ENCODE data around the gene HLA-E. TPM values are rescaled to one million over a fixed set of nuclear protein-coding genes. Genes with fewer than 3 reads are reported as not detected.
A peak's percentile ranks its signal among the peaks of the same experiment; 100 is the strongest.
"Not testable (repeated sequence)": the region's sequence is repeated elsewhere in the genome, so short reads cannot be mapped to it uniquely, and the experiment has no call there.

Gene HLA-E
- total and polyA plus RNA-seq, 5 donors from 2014 or later: 1,662 to 2,677 (median 2,442) TPM

GRCh38 chr6:30521082-30521481 is 31.8 kb downstream of the HLA-E start:
- not testable (repeated sequence) for H3K36me3 Mint-ChIP-seq; H3K27me3 Mint-ChIP-seq; DNase-seq; H3K9me3 ChIP-seq (ENCODE audit: control insufficient read depth in 2 of 2, low read length in 2 of 2); H3K27me3 ChIP-seq (ENCODE audit: control insufficient read depth, insufficient read depth, low read length); H3K4me1 ChIP-seq (ENCODE audit: control insufficient read depth, insufficient read depth, low read length, poor library complexity, severe bottlenecking); H3K4me3 Mint-ChIP-seq; H3K4me3 ChIP-seq (ENCODE audit: low read depth, low read length); ATAC-seq (ENCODE audit: low read depth in 2 of 2); H3K27ac ChIP-seq (ENCODE audit: insufficient read depth, low read length, poor library complexity, severe bottlenecking); H3K36me3 ChIP-seq (ENCODE audit: control insufficient read depth, insufficient read depth, low read length)
- peaks cover 0 to 11% (median 3%) of the 10 kb centered on the region in 7 donors for H3K9me3 Mint-ChIP-seq
- H3K27ac Mint-ChIP-seq: peak overlapping the region in 1 of 3 donors; percentile 32
- H3K4me1 Mint-ChIP-seq: peaks cover 21 to 74% (median 40%) of the 10 kb centered on the region in 4 donors

GRCh38 chr6:30521952-30522351 is 32.6 kb downstream of the HLA-E start:
- H3K4me1 ChIP-seq (ENCODE audit: control insufficient read depth, insufficient read depth, low read length, poor library complexity, severe bottlenecking); H3K4me3 ChIP-seq (ENCODE audit: low read depth, low read length); H3K27me3 Mint-ChIP-seq; H3K36me3 ChIP-seq (ENCODE audit: control insufficient read depth, insufficient read depth, low read length); ATAC-seq (ENCODE audit: low read depth in 2 of 2); H3K27ac ChIP-seq (ENCODE audit: insufficient read depth, low read length, poor library complexity, severe bottlenecking); H3K9me3 ChIP-seq (ENCODE audit: control insufficient read depth in 2 of 2, low read length in 2 of 2); H3K36me3 Mint-ChIP-seq; H3K27me3 ChIP-seq (ENCODE audit: control insufficient read depth, insufficient read depth, low read length); DNase-seq: not testable (repeated sequence)
- Mint-ChIP-seq H3K4me1 (peaks cover 21 to 70% (median 39%) of the 10 kb centered on the region in 4 donors), H3K27ac (peak overlapping the region in 1 of 3 donors; percentile 94), H3K9me3 (peaks cover 0 to 10% (median 3%) of the 10 kb centered on the region in 7 donors), H3K4me3 (peak overlapping the region in 1 of 4 donors; percentile 64)

GRCh38 chr6:30526444-30526843 is 37.1 kb downstream of the HLA-E start:
- H3K4me3 ChIP-seq (ENCODE audit: low read depth, low read length); H3K36me3 Mint-ChIP-seq; H3K27ac ChIP-seq (ENCODE audit: insufficient read depth, low read length, poor library complexity, severe bottlenecking); H3K4me3 Mint-ChIP-seq; H3K27me3 ChIP-seq (ENCODE audit: control insufficient read depth, insufficient read depth, low read length); H3K27ac Mint-ChIP-seq; ATAC-seq (ENCODE audit: low read depth in 2 of 2); H3K36me3 ChIP-seq (ENCODE audit: control insufficient read depth, insufficient read depth, low read length); H3K9me3 ChIP-seq (ENCODE audit: control insufficient read depth in 2 of 2, low read length in 2 of 2); H3K27me3 Mint-ChIP-seq; DNase-seq: not testable (repeated sequence)
- peaks cover 31 to 72% (median 54%) of the 10 kb centered on the region in 4 donors for H3K4me1 Mint-ChIP-seq
- peaks cover 22% of the 10 kb centered on the region for H3K4me1 ChIP-seq (ENCODE audit: control insufficient read depth, insufficient read depth, low read length, poor library complexity, severe bottlenecking)
- peaks cover 0 to 10% (median 0%) of the 10 kb centered on the region in 7 donors for H3K9me3 Mint-ChIP-seq

DNA sequence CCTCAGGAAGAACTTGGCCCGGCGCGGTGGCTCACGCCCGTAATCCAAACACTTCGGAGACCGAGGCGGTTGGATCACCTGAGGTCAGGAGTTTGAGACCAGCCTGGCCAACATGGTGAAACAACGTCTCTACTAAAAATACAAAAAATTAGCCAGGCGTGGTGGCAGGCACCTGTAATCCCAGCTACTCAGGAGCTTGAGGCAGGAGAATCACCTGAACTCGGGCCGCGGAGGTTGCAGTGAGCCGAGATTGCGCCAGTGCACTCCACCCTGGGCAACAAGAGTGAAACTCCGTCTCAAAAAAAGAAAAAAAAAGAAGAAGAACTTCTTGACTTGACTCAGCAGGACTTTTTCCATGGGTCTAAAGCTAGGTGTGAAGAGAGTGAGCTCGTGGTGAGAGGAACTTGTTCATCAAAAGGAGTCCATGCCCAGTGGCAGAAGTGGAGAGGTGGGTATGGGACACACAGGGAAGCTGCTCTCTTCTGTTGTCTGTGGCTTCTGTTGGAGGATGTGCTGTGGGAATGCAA is 40.1 kb downstream of the HLA-E start:
- Histone ChIP-seq H3K27ac (ENCODE audit: insufficient read depth, low read length, poor library complexity, severe bottlenecking) (peak overlapping the region; percentile 57), H3K4me3 (ENCODE audit: low read depth, low read length) (peak overlapping the region; percentile 54), H3K4me1 (ENCODE audit: control insufficient read depth, insufficient read depth, low read length, poor library complexity, severe bottlenecking) (peaks cover 34% of the 10 kb centered on the region)
- H3K36me3 ChIP-seq (ENCODE audit: control insufficient read depth, insufficient read depth, low read length); H3K27me3 Mint-ChIP-seq; H3K27me3 ChIP-seq (ENCODE audit: control insufficient read depth, insufficient read depth, low read length); H3K9me3 ChIP-seq (ENCODE audit: control insufficient read depth in 2 of 2, low read length in 2 of 2); H3K9me3 Mint-ChIP-seq; H3K36me3 Mint-ChIP-seq: not testable (repeated sequence)
- peak in 1 of 3 donors; percentile 64 for DNase-seq
- ATAC-seq (ENCODE audit: low read depth in 2 of 2): peak in 1 of 2 donors; percentile 30
- Mint-ChIP-seq H3K27ac (peak overlapping the region; percentile 34 to 93 (median 66)), H3K4me3 (peak overlapping the region in 3 of 4 donors; percentile 34 to 51 (median 43)), H3K4me1 (peaks cover 32 to 74% (median 52%) of the 10 kb centered on the region in 4 donors)

DNA sequence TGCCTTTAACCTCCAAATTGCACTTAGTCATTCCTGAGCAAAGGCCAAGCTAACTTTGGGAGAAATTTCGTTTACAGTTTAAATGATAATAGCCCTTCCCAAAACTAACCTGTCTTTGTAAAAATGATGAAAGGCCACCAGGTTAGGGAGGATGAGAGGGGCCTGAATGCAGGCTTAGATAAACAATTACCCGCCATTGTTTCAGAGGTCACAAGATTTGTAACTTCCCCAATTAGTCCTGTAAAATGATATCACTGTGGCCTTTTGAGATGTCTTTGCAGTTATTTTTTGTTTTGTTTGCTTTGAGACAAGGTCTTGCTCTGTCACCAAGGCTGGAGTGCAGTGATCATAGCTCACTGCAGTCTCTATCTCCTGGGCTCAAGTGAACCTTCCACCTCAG is 40.7 kb downstream of the HLA-E start:
- Mint-ChIP-seq H3K36me3 (no peaks in the 10 kb centered on the region), H3K27me3 (no peaks in the 10 kb centered on the region), H3K4me3 (peak overlapping the region; percentile 29 to 51 (median 36)), H3K27ac (peak overlapping the region; percentile 59 to 93 (median 66)), H3K4me1 (peaks cover 28 to 69% (median 48%) of the 10 kb centered on the region in 4 donors), H3K9me3 (peaks cover 0 to 2% (median 0%) of the 10 kb centered on the region in 7 donors)
- H3K4me1 ChIP-seq (ENCODE audit: control insufficient read depth, insufficient read depth, low read length, poor library complexity, severe bottlenecking): peaks cover 34% of the 10 kb centered on the region
- no peaks in the 10 kb centered on the region for H3K9me3 ChIP-seq (ENCODE audit: control insufficient read depth in 2 of 2, low read length in 2 of 2)
- H3K27ac ChIP-seq (ENCODE audit: insufficient read depth, low read length, poor library complexity, severe bottlenecking): peak overlapping the region; percentile 57
- DNase-seq: no peak
- H3K27me3 ChIP-seq (ENCODE audit: control insufficient read depth, insufficient read depth, low read length): no peaks in the 10 kb centered on the region
- H3K36me3 ChIP-seq (ENCODE audit: control insufficient read depth, insufficient read depth, low read length): no peaks in the 10 kb centered on the region
- H3K4me3 ChIP-seq (ENCODE audit: low read depth, low read length): peak overlapping the region; percentile 54
- ATAC-seq (ENCODE audit: low read depth in 2 of 2): no peak

GRCh38 chr6:30533460-30534294 is 44.4 kb downstream of the HLA-E start:
- Histone ChIP-seq H3K36me3 (ENCODE audit: control insufficient read depth, insufficient read depth, low read length) (no peaks in the 10 kb centered on the region), H3K4me1 (ENCODE audit: control insufficient read depth, insufficient read depth, low read length, poor library complexity, severe bottlenecking) (peaks cover 29% of the 10 kb centered on the region), H3K4me3 (ENCODE audit: low read depth, low read length) (peak overlapping the region; percentile 73), H3K9me3 (ENCODE audit: control insufficient read depth in 2 of 2, low read length in 2 of 2) (no peaks in the 10 kb centered on the region), H3K27me3 (ENCODE audit: control insufficient read depth, insufficient read depth, low read length) (no peaks in the 10 kb centered on the region), H3K27ac (ENCODE audit: insufficient read depth, low read length, poor library complexity, severe bottlenecking) (peak overlapping the region; percentile 47)
- H3K9me3 Mint-ChIP-seq: peaks cover 0 to 2% (median 0%) of the 10 kb centered on the region in 7 donors
- peak overlapping the region; percentile 89 to 95 (median 90) for H3K27ac Mint-ChIP-seq
- peak in 2 of 3 donors; percentile 35 to 67 for DNase-seq
- peak overlapping the region; percentile 47 to 95 (median 92) for H3K4me3 Mint-ChIP-seq
- H3K4me1 Mint-ChIP-seq: peaks cover 19 to 46% (median 32%) of the 10 kb centered on the region in 4 donors
- no peaks in the 10 kb centered on the region for H3K27me3 Mint-ChIP-seq
- H3K36me3 Mint-ChIP-seq: no peaks in the 10 kb centered on the region
- no peak for ATAC-seq (ENCODE audit: low read depth in 2 of 2)

DNA sequence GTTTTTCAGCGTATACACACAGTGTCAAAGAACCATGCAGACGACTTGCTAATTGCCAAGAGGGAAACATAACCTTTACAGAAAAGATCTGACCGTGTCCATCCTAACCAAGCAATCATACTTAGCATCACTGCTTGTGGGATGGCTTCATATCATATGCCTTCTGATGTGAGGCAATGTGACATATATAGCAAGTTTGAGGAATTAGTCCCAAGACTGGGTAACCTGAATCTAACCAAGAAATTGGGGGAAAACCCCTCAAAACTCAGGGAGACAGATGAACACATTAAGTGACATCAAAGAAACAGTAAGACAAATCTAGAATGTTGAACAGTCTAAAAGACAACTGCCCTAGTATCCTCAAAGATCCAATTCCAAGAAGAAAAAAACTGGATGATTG is 48.6 kb downstream of the HLA-E start:
- no peak for DNase-seq
- Histone ChIP-seq H3K36me3 (ENCODE audit: control insufficient read depth, insufficient read depth, low read length) (no peaks in the 10 kb centered on the region), H3K4me1 (ENCODE audit: control insufficient read depth, insufficient read depth, low read length, poor library complexity, severe bottlenecking) (peaks cover 18% of the 10 kb centered on the region), H3K27ac (ENCODE audit: insufficient read depth, low read length, poor library complexity, severe bottlenecking) (no peak overlapping the region), H3K9me3 (ENCODE audit: control insufficient read depth in 2 of 2, low read length in 2 of 2) (no peaks in the 10 kb centered on the region), H3K27me3 (ENCODE audit: control insufficient read depth, insufficient read depth, low read length) (no peaks in the 10 kb centered on the region), H3K4me3 (ENCODE audit: low read depth, low read length) (no peak overlapping the region)
- no peak for ATAC-seq (ENCODE audit: low read depth in 2 of 2)
- no peaks in the 10 kb centered on the region for H3K36me3 Mint-ChIP-seq
- no peak overlapping the region for H3K27ac Mint-ChIP-seq
- peaks cover 10 to 27% (median 20%) of the 10 kb centered on the region in 4 donors for H3K4me1 Mint-ChIP-seq
- H3K27me3 Mint-ChIP-seq: no peaks in the 10 kb centered on the region
- no peak overlapping the region for H3K4me3 Mint-ChIP-seq
- no peaks in the 10 kb centered on the region for H3K9me3 Mint-ChIP-seq

All from CD4-positive, CD25-positive, alpha-beta regulatory T cell (primary cell).